Neural cell (in vitro differentiated cells): ENCODE data around the gene TRMT10C. TPM values are rescaled to one million over a fixed set of nuclear protein-coding genes. Genes with fewer than 3 reads are reported as not detected.
"Not testable (repeated sequence)": the region's sequence is repeated elsewhere in the genome, so short reads cannot be mapped to it uniquely, and the experiment has no call there.

Source experiments
- H2AFZ ChIP-seq: fragments of 200-600, 300-800 bp; sonication (generic), shearing (Covaris generic); 2 replicates; pipeline ENCODE4 v1.6.0; 2014; ENCODE audit warnings: low read depth, mild to moderate bottlenecking, antibody characterized with exemption, low read length, moderate library complexity
- H3F3A ChIP-seq: fragments of 200-600 bp; shearing (Covaris generic); 2 replicates; pipeline ENCODE4 v1.6.1; 2016; ENCODE audit warnings: mild to moderate bottlenecking, moderate library complexity, mixed read lengths, antibody characterized with exemption, low read length; ENCODE audit not compliant: insufficient read depth, poor library complexity, severe bottlenecking
- H3K27ac ChIP-seq: fragments of 200-600, 300-800 bp; sonication (generic), shearing (Covaris generic); 2 replicates; pipeline ENCODE4 v1.5.1; 2014; ENCODE audit warnings: mild to moderate bottlenecking, low read length, moderate library complexity
- H3K27me3 ChIP-seq: fragments of 300-800, 200-600 bp; sonication (generic), shearing (Covaris generic); 2 replicates; pipeline ENCODE4 v1.6.0; 2014; ENCODE audit warnings: mild to moderate bottlenecking, low read depth, low read length, moderate library complexity; ENCODE audit not compliant: insufficient read depth
- H3K36me3 ChIP-seq: fragments of 300-800, 200-600 bp; sonication (generic), shearing (Covaris generic); 2 replicates; pipeline ENCODE4 v1.5.1; 2014; ENCODE audit warnings: mild to moderate bottlenecking, antibody characterized with exemption, low read length, moderate library complexity; ENCODE audit not compliant: insufficient read depth
- H3K4me2 ChIP-seq: fragments of 300-800, 200-600 bp; sonication (generic), shearing (Covaris generic); 2 replicates; pipeline ENCODE4 v1.6.0; 2014; ENCODE audit warnings: mild to moderate bottlenecking, low read length
- H3K4me3 ChIP-seq: fragments of 300-800, 200-600 bp; sonication (generic), shearing (Covaris generic); 2 replicates; pipeline ENCODE4 v1.5.1; 2014; ENCODE audit warnings: mild to moderate bottlenecking, low read length, moderate library complexity
- H3K79me2 ChIP-seq: fragments of 200-600 bp; shearing (Covaris generic); replicated peaks from 2 replicates; pipeline ENCODE4 v1.6.0; 2014; ENCODE audit warnings: mild to moderate bottlenecking, low read length, moderate library complexity; ENCODE audit not compliant: insufficient read depth
- H3K9ac ChIP-seq: fragments of 300-800, 200-600 bp; sonication (generic), shearing (Covaris generic); 2 replicates; pipeline ENCODE4 v1.6.1; 2016; ENCODE audit warnings: mild to moderate bottlenecking, low read length, mixed read lengths
- H3K9me2 ChIP-seq: fragments of 200-600 bp; shearing (Covaris generic); 2 replicates; pipeline ENCODE4 v1.6.1; 2016; ENCODE audit warnings: mild to moderate bottlenecking, low read length, mixed read lengths; ENCODE audit not compliant: insufficient read depth
- H3K9me3 ChIP-seq: fragments of 200-600, 300-800 bp; sonication (generic), shearing (Covaris generic); 2 replicates; pipeline ENCODE4 v1.6.1; 2016; ENCODE audit warnings: mild to moderate bottlenecking, mixed run types, low read length, moderate library complexity, mixed read lengths
- H4K20me1 ChIP-seq: fragments of 200-600 bp; shearing (Covaris generic); 2 replicates; pipeline ENCODE4 v1.6.1; 2016; ENCODE audit warnings: mild to moderate bottlenecking, mixed run types; ENCODE audit not compliant: insufficient read depth
- EP300 ChIP-seq: fragments of 450-650 bp; conservative IDR thresholded peaks from 2 replicates; pipeline ENCODE4 v1.6.1; 2014; ENCODE audit warnings: antibody characterized with exemption, mild to moderate bottlenecking, moderate library complexity; ENCODE audit not compliant: poor library complexity, severe bottlenecking
- EZH2 ChIP-seq: fragments of 200-600, 300-800 bp; shearing (Covaris generic), sonication (generic); IDR thresholded peaks from 2 replicates; pipeline ENCODE4 v1.6.1; 2014; ENCODE audit warnings: antibody characterized with exemption, low read length, borderline replicate concordance, mild to moderate bottlenecking; ENCODE audit not compliant: insufficient read depth, poor library complexity, severe bottlenecking
- POLR2AphosphoS5 ChIP-seq: IDR thresholded peaks from 2 replicates; pipeline ENCODE4 v1.6.1; 2012
- RAD21 ChIP-seq: fragments of 450-650 bp; conservative IDR thresholded peaks from 2 replicates; pipeline ENCODE4 v1.6.1; 2014; ENCODE audit warnings: antibody characterized with exemption, mild to moderate bottlenecking, moderate library complexity
- REST ChIP-seq: IDR thresholded peaks from 2 replicates; pipeline ENCODE4 v1.6.1; 2012; ENCODE audit warnings: borderline replicate concordance
- TAF1 ChIP-seq: IDR thresholded peaks from 2 replicates; pipeline ENCODE4 v1.6.1; 2012; ENCODE audit warnings: low read depth
- polyA plus RNA-seq: library from polyadenylated mRNA; depleted of rRNA; stranded (reverse); fragments of >200 nt; gene quantifications from 2 replicates; pipeline ENCODE4 v1.2.3, GENCODE V29; 2014
- small RNA-seq, 3 experiments: library from RNA; depleted of rRNA; stranded (forward); fragments of <200 nt; gene quantifications; one replicate each; pipeline ENCODE3, GENCODE V24; 2012

The TRMT10C gene
- polyA plus RNA-seq, 1 donor from 2014 or later: 44.5 TPM

GRCh38 chr3:101613014-101613413 is 51.3 kb downstream of the TRMT10C start:
- H4K20me1 ChIP-seq, H3K9me3 ChIP-seq, H2AFZ ChIP-seq, H3K4me2 ChIP-seq, H3K79me2 ChIP-seq, H3K9me2 ChIP-seq, H3K4me3 ChIP-seq, H3F3A ChIP-seq, H3K36me3 ChIP-seq, H3K27ac ChIP-seq, H3K27me3 ChIP-seq, H3K9ac ChIP-seq: not testable (repeated sequence)

- Histone ChIP-seq H3K36me3 (no peaks in the 10 kb centered on the region), H3K4me2 (no peak overlapping the region), H2AFZ (no peak overlapping the region), H3K27me3 (no peaks in the 10 kb centered on the region), H3K9me2 (no peaks in the 10 kb centered on the region), H3K79me2 (no peaks in the 10 kb centered on the region), H3K27ac (no peak overlapping the region), H3K4me3 (no peak overlapping the region), H3K9ac (no peak overlapping the region), H4K20me1 (no peaks in the 10 kb centered on the region), H3F3A (no peaks in the 10 kb centered on the region), H3K9me3 (no peaks in the 10 kb centered on the region)
- TF ChIP-seq REST: no peak
- no peak for TF ChIP-seq EP300
- TF ChIP-seq EZH2: no peak
- no peak for TF ChIP-seq POLR2AphosphoS5
- no peak for TF ChIP-seq TAF1
- TF ChIP-seq RAD21: no peak
Measured at GRCh38 chr3:101615525-101615924, 53.9 kb downstream of the TRMT10C start.

Small RNAs within 50 kb of the gene (small RNA-seq; reads per million reads assigned to genes)
- 0 reads per million in 3 experiments for gene RNU6-1256P

Other genes with a start within 250 kb of the TRMT10C start
- gene IMPG2, start 241.3 kb upstream of the TRMT10C start, polyA plus RNA-seq: 5.2 and 6.3 TPM in 2 replicates
- 264 and 273 TPM in 2 replicates for gene SENP7, start 48.7 kb upstream of the TRMT10C start, polyA plus RNA-seq
- gene PCNP, start 12.3 kb downstream of the TRMT10C start, polyA plus RNA-seq: 210 and 280 TPM in 2 replicates
- 22.0 and 23.5 TPM in 2 replicates for gene ZBTB11, start 115.3 kb downstream of the TRMT10C start, polyA plus RNA-seq
- 2,626 and 2,767 TPM in 2 replicates for gene RPL24, start 124.8 kb downstream of the TRMT10C start, polyA plus RNA-seq
- 45.2 and 52.9 TPM in 2 replicates for gene CEP97, start 162.7 kb downstream of the TRMT10C start, polyA plus RNA-seq
- 6.6 and 7.9 TPM in 2 replicates for gene NXPE3, start 217.3 kb downstream of the TRMT10C start, polyA plus RNA-seq